ENCODE measurements around the gene ADAMTS17. TPM values are rescaled to one million over a fixed set of nuclear protein-coding genes. Genes with fewer than 3 reads are reported as not detected.

The ADAMTS17 gene
- total RNA-seq, 4 donors from 2014 or later = 7.2 to 15.1 (median 8.9) TPM

DNA sequence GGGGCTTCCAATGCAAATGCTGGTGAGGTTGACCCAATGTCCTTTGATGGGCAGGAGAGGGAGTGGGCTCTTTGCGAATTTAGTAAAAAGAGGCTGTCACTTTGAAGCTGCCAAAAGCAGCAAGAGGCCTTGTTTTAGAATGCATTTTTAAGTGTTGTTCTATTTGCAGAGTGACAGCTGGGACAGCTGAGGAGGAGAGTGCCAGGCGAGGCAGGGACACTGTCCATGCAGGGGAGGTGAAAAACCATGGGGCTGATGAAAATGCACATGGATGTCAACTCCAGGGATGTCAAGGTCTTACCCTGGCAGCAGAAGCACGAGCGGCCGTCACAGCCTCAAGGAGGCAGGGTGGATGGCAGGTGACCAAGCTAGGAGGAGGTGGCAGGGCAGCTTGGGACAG is 279.8 kb downstream of the ADAMTS17 start:
- H3K4me1 ChIP-seq = no peaks in the 10 kb centered on the region
- H3K4me3 ChIP-seq = no peak overlapping the region
- no peaks in the 10 kb centered on the region for H3K9me3 ChIP-seq
- H3K27ac ChIP-seq = no peak overlapping the region
- H3K27me3 ChIP-seq = no peaks in the 10 kb centered on the region
- no peak for DNase-seq
- no peaks in the 10 kb centered on the region for H3K36me3 ChIP-seq
- no peak for TF ChIP-seq POLR2A (IDR thresholded peaks at IDR 0.05)
- TF ChIP-seq, protein P1, sequence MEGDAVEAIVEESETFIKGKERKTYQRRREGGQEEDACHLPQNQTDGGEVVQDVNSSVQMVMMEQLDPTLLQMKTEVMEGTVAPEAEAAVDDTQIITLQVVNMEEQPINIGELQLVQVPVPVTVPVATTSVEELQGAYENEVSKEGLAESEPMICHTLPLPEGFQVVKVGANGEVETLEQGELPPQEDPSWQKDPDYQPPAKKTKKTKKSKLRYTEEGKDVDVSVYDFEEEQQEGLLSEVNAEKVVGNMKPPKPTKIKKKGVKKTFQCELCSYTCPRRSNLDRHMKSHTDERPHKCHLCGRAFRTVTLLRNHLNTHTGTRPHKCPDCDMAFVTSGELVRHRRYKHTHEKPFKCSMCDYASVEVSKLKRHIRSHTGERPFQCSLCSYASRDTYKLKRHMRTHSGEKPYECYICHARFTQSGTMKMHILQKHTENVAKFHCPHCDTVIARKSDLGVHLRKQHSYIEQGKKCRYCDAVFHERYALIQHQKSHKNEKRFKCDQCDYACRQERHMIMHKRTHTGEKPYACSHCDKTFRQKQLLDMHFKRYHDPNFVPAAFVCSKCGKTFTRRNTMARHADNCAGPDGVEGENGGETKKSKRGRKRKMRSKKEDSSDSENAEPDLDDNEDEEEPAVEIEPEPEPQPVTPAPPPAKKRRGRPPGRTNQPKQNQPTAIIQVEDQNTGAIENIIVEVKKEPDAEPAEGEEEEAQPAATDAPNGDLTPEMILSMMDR (IDR thresholded peaks at IDR 0.05) = no peak

DNA sequence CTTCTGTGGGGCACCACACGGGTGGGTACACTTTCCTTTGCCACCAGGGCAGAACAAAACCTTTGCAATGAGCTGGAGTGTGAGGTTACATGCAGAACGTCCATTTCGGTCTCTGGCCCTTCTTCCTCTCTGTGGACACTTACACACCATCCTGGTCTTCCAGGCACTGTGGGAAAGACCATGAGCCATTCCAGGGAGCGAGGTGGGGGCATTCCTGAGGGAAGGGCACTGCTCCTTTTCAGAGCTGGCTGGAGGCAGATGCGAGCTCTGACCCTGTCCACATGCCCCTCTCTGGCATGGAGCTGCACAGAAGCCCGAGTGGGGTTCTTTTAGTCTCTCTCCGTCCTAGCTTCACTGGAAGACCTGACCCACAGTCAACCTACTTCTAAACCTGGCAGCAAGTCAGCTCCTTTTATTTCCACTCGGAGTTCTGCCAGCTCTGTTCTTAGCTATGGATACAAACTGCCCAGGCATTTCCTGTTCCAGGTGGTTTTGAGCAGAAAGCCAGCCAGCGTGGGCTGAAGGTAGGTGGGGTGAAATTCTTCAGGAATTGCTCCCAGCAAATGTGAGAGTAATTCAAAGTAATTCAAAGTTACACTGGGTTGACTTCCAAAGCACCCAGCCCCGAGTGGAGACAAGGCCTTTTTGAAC is 281.4 kb downstream of the ADAMTS17 start:
- Histone ChIP-seq H3K4me1 (no peaks in the 10 kb centered on the region), H3K36me3 (no peaks in the 10 kb centered on the region), H3K9me3 (no peaks in the 10 kb centered on the region), H3K27me3 (no peaks in the 10 kb centered on the region), H3K27ac (no peak overlapping the region), H3K4me3 (no peak overlapping the region)
- DNase-seq = no peak
- TF ChIP-seq, protein P1 (IDR thresholded peaks at IDR 0.05) = no peak
- no peak for TF ChIP-seq POLR2A (IDR thresholded peaks at IDR 0.05)

DNA sequence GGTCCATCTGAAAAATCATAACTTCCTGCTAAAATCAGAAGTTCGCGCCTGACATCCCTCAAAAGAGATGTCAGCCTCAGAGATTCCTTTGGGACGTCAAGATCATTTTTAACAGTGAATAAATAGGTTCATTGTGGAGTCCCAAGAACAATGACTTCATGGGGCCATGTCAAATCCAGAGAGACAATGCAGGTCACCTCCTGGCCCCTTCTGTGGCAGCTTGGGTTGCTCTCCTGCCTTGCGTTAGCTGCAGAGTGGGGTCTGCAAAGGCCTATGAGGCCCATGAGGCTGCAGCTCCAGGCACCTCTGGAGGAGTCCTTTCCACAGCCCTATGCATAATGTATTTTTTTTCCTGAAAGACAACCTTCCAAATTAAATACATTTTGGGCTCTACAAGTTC is 282.3 kb downstream of the ADAMTS17 start:
- DNase-seq = no peak
- no peak for TF ChIP-seq POLR2A (IDR thresholded peaks at IDR 0.05)
- TF ChIP-seq, protein P1 (IDR thresholded peaks at IDR 0.05) = no peak

DNA sequence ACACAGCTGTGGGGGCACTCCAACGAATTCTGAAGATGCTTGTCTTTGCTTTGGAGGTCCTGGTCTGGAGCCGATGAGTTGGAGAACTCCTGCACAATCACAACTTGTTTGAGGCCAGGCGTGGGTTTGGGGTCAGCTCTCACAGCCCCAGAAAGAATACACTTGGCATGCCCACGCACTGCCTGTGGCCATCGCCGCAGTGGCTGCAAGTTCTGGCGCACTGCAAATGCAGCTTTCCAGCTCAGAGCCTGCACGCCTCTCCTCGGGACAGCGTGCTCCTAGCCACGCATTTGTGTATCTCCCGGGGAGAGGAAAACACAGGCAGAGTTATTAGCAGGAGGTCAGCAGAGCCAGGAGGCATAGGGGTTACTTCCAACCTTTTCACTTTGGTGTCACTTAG is 282.7 kb downstream of the ADAMTS17 start:
- DNase-seq = no peak
- Histone ChIP-seq H3K4me3 (no peak overlapping the region), H3K27me3 (no peaks in the 10 kb centered on the region), H3K4me1 (no peaks in the 10 kb centered on the region), H3K27ac (no peak overlapping the region), H3K36me3 (no peaks in the 10 kb centered on the region), H3K9me3 (no peaks in the 10 kb centered on the region)
- no peak for TF ChIP-seq POLR2A (IDR thresholded peaks at IDR 0.05)
- TF ChIP-seq, protein P1 (IDR thresholded peaks at IDR 0.05) = no peak

More for the DNA sequence above, 282.3 kb downstream of the ADAMTS17 start:
- no peak overlapping the region for H3K27ac ChIP-seq
- no peaks in the 10 kb centered on the region for H3K36me3 ChIP-seq
- H3K4me1 ChIP-seq = no peaks in the 10 kb centered on the region
- no peaks in the 10 kb centered on the region for H3K9me3 ChIP-seq
- no peak overlapping the region for H3K4me3 ChIP-seq
- no peaks in the 10 kb centered on the region for H3K27me3 ChIP-seq

DNA sequence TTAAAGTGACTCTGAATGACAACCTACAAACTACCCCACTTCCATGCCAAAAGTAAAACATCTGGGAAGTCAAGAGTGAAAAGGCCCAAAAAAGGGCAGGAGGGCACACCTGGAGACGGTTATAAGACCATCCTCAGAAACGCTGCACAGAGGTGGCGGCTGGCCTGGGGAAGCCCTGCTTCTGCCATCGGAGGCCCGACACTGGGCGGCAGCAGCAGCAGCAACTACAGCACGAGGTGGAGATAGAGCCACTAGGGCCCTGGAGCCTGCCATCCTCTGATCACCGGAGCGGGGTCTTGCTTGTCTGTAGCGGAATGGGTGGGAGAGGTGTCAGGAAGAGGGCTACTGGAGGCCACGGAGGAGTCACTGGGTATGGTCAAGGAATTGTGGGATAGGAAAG is 283.3 kb downstream of the ADAMTS17 start:
- Histone ChIP-seq H3K27me3 (no peaks in the 10 kb centered on the region), H3K4me1 (no peaks in the 10 kb centered on the region), H3K4me3 (no peak overlapping the region), H3K36me3 (no peaks in the 10 kb centered on the region), H3K27ac (no peak overlapping the region), H3K9me3 (no peaks in the 10 kb centered on the region)
- TF ChIP-seq POLR2A (IDR thresholded peaks at IDR 0.05) = no peak
- TF ChIP-seq, protein P1 (IDR thresholded peaks at IDR 0.05) = no peak
- no peak for DNase-seq

DNA sequence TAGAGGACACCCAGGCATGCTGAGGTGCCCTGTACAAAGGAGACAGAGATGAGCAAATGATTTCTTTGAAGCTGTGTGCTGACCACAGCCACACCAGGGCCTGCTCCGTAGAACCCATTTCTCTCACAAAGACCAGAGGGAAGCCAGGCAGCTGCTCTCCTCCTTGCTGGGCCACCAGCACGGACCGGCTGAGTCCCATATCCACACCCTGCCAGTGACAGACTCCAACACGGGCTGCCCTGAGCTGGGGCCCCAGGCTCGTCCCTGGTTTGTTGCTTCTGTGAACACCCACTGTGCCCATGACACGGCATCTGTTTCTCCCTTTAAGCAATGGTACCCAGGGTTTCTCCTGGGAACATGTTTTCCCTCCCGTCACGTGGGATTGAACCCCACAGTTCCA is 284.5 kb downstream of the ADAMTS17 start:
- H3K4me1 ChIP-seq = no peaks in the 10 kb centered on the region
- no peaks in the 10 kb centered on the region for H3K27me3 ChIP-seq
- no peak for TF ChIP-seq POLR2A (IDR thresholded peaks at IDR 0.05)
- TF ChIP-seq, protein P1 (IDR thresholded peaks at IDR 0.05) = no peak
- H3K36me3 ChIP-seq = no peaks in the 10 kb centered on the region
- DNase-seq = no peak
- no peak overlapping the region for H3K27ac ChIP-seq
- H3K9me3 ChIP-seq = no peaks in the 10 kb centered on the region
- H3K4me3 ChIP-seq = no peak overlapping the region
